HepG2 (cell line): ENCODE results near the gene PRICKLE2. TPM values are rescaled to one million over a fixed set of nuclear protein-coding genes. Genes with fewer than 3 reads are reported as not detected.

ENCODE experiments used
- ATAC-seq: fragments of 200-7000 bp; cut with Tn5 transposase; 3 replicates; pipeline ENCODE4 v1.9.1; 2020; ENCODE audit warnings: mild to moderate bottlenecking, moderate library complexity
- BruUV-seq: library from RNA; stranded (reverse); fragments of 400-500 nt; replicated peaks from 2 replicates; lab custom pipeline; 2021; lab: Mats Ljungman, UMichigan
- CTCF ChIA-PET: fragments of 300-600 bp; formaldehyde crosslinking; extraction: SDS; loops from one replicate; lab custom pipeline; 2021; ENCODE audit warnings: low total read pairs, inconsistent platforms, low intra/inter-chr PET ratio; lab: Yijun Ruan, JAX
- POLR2A ChIA-PET: fragments of 350-600 bp; sonication (Branson Sonifier 250); formaldehyde crosslinking; loops from one replicate; lab custom pipeline; 2020; ENCODE audit warnings: antibody characterized with exemption, inconsistent platforms; lab: Yijun Ruan, JAX
- DNase-seq: peaks from one replicate; pipeline ENCODE4 v3.0.0-alpha.2; 2015; ENCODE audit warnings: low spot score
- FAIRE-seq: peaks from 3 replicates; lab custom pipeline; 2011; peaks lifted over from hg19 to GRCh38; lab: Jason Lieb, UNC
- H2AFZ ChIP-seq: one replicate; pipeline ENCODE4 v1.6.1; 2011; ENCODE audit warnings: low read length, inconsistent platforms
- H3K27ac ChIP-seq: fragments of 300-600 bp; 3 replicates; pipeline ENCODE4 v1.8.0; 2011; ENCODE audit warnings: mixed run types, mild to moderate bottlenecking, mixed read lengths, low read length, inconsistent platforms; ENCODE audit not compliant: insufficient read depth; ENCODE audit errors: extremely low read length
- H3K27me3 ChIP-seq, 2 experiments: fragments of 200-600 bp in 1 of 2; 2 replicates in 1 of 2; 3 replicates in 1 of 2; pipeline versions ENCODE4 v1.6.0 to v1.8.0; 2011; ENCODE audit warnings: low read length in 2 of 2, mild to moderate bottlenecking in 2 of 2, moderate library complexity in 2 of 2, inconsistent platforms in 1 of 2; ENCODE audit not compliant: insufficient read depth in 2 of 2, control insufficient read depth in 1 of 2
- H3K36me3 ChIP-seq, 2 experiments: fragments of 200-600 bp in 1 of 2; replicated peaks in 1 of 2; 2 replicates in 1 of 2; 3 replicates in 1 of 2; pipeline versions ENCODE4 v1.5.1 to v1.8.0; 2011; ENCODE audit warnings: low read length in 2 of 2, inconsistent platforms in 1 of 2; ENCODE audit not compliant: insufficient read depth in 2 of 2, control insufficient read depth in 1 of 2
- H3K4me1 ChIP-seq: 2 replicates; pipeline ENCODE4 v1.5.1; 2012; ENCODE audit warnings: low read length, inconsistent platforms; ENCODE audit not compliant: insufficient read depth
- H3K4me2 ChIP-seq: 2 replicates; pipeline ENCODE4 v1.6.0; 2011; ENCODE audit warnings: low read depth, low read length, inconsistent platforms
- H3K4me3 ChIP-seq, 3 experiments: fragments of 200-600 bp in 1 of 3; sonication (generic), shearing (Covaris generic) in 1 of 3; replicated peaks in 1 of 3; 2 replicates each; pipeline ENCODE4 v1.5.1; 2011 to 2016; ENCODE audit warnings: low read length in 3 of 3, inconsistent platforms in 2 of 3, low read depth in 2 of 3, mild to moderate bottlenecking in 2 of 3, control low read depth in 1 of 3, mixed read lengths in 1 of 3; ENCODE audit not compliant: insufficient read depth in 1 of 3
- H3K79me2 ChIP-seq: one replicate; pipeline ENCODE4 v1.6.1; 2011; ENCODE audit warnings: low read length, inconsistent platforms; ENCODE audit not compliant: insufficient read depth
- H3K9ac ChIP-seq: 2 replicates; pipeline ENCODE4 v1.6.0; 2011; ENCODE audit warnings: mild to moderate bottlenecking, low read depth, low read length, inconsistent platforms; ENCODE audit not compliant: insufficient read depth
- H3K9me3 ChIP-seq: 2 replicates; pipeline ENCODE4 v1.5.1; 2012; ENCODE audit warnings: mild to moderate bottlenecking, low read length
- H4K20me1 ChIP-seq: 2 replicates; pipeline ENCODE4 v1.6.0; 2011; ENCODE audit warnings: inconsistent platforms, mild to moderate bottlenecking, low read length, moderate library complexity; ENCODE audit not compliant: insufficient read depth
- CEBPB ChIP-seq: IDR thresholded peaks from 2 replicates; pipeline ENCODE4 v1.6.1; 2011; ENCODE audit warnings: low read depth, low read length, improper control_type of control experiment, borderline replicate concordance
- CSRNP2 ChIP-seq: sonication (generic); formaldehyde crosslinking; conservative IDR thresholded peaks from 2 replicates; pipeline ENCODE4 v1.8.0; 2022; ENCODE audit warnings: low read depth, missing genetic modification reagents
- FOXA3 ChIP-seq: IDR thresholded peaks from 2 replicates; pipeline ENCODE4 v1.6.1; 2016; ENCODE audit warnings: missing genetic modification reagents, missing compliant biosample characterization
- FOXO1 ChIP-seq: sonication (generic); formaldehyde crosslinking; IDR thresholded peaks from 2 replicates; pipeline ENCODE4 v1.4.0; 2020; ENCODE audit warnings: missing genetic modification reagents
- GPBP1L1 ChIP-seq: sonication (generic); formaldehyde crosslinking; IDR thresholded peaks from 2 replicates; pipeline ENCODE4 v1.5.0; 2020; ENCODE audit warnings: mild to moderate bottlenecking, missing genetic modification reagents
- HNRNPH1 ChIP-seq: fragments of 200-400 bp; formaldehyde crosslinking; optimal IDR thresholded peaks from 2 replicates; pipeline ENCODE3; 2017; ENCODE audit warnings: mild to moderate bottlenecking, low read depth, low read length
- ISX ChIP-seq: sonication (generic); formaldehyde crosslinking; conservative IDR thresholded peaks from 2 replicates; pipeline ENCODE4 v1.5.0; 2020; ENCODE audit warnings: missing genetic modification reagents
- JUNB ChIP-seq: sonication (generic); formaldehyde crosslinking; IDR thresholded peaks from 2 replicates; pipeline ENCODE4 v1.8.0; 2022; ENCODE audit warnings: missing genetic modification reagents, mild to moderate bottlenecking, borderline replicate concordance
- SOX5 ChIP-seq: IDR thresholded peaks from 2 replicates; pipeline ENCODE4 v1.6.1; 2016; ENCODE audit warnings: borderline replicate concordance
- ZMYM3 ChIP-seq: sonication (generic); formaldehyde crosslinking; IDR thresholded peaks from 2 replicates; pipeline ENCODE4 v1.5.1; 2020; ENCODE audit warnings: mild to moderate bottlenecking, missing genetic modification reagents
- ZNF329 ChIP-seq: sonication (generic); formaldehyde crosslinking; IDR thresholded peaks from 2 replicates; pipeline ENCODE4 v1.9.0; 2021; ENCODE audit warnings: low read depth, mild to moderate bottlenecking, missing genetic modification reagents
- ZNF576 ChIP-seq: sonication (generic); formaldehyde crosslinking; IDR thresholded peaks from 2 replicates; pipeline ENCODE4 v1.4.0; 2020; ENCODE audit warnings: mild to moderate bottlenecking, missing genetic modification reagents
- ZNF670 ChIP-seq: sonication (generic); formaldehyde crosslinking; IDR thresholded peaks from 2 replicates; pipeline ENCODE4 v1.8.0; 2022; ENCODE audit warnings: mild to moderate bottlenecking, missing genetic modification reagents, borderline replicate concordance
- ZNF781 ChIP-seq: sonication (generic); formaldehyde crosslinking; IDR thresholded peaks from 2 replicates; pipeline ENCODE4 v1.5.1; 2020; ENCODE audit warnings: borderline replicate concordance, mild to moderate bottlenecking, missing genetic modification reagents; ENCODE audit errors: not compliant biosample characterization
- WGBS: methylation state at CpG from one replicate; pipeline ENCODE4 v1.1.6; 2017; ENCODE audit warnings: low lambda C conversion rate; 5-methylcytosine and 5-hydroxymethylcytosine counted together
- in situ Hi-C: cut with HindIII; loops from 2 replicates; pipeline ENCODE4 v1.10.0; 2017; ENCODE audit warnings: low pct_unique_long_range_greater_than_20kb; ENCODE audit not compliant: extremely low pct_ligation_motif_present
- intact Hi-C: fragments of 100-400 bp; cut with micrococcal nuclease; formaldehyde crosslinking; loops from one replicate; pipeline ENCODE4 v1.10.0; 2022; ENCODE audit not compliant: unreplicated experiment
- polyA plus RNA-seq, 8 experiments: library from polyadenylated mRNA; depleted of rRNA in 3 of 8; stranded (reverse) in 7 of 8; unstranded in 1 of 8; fragments of >200 nt; fragmentation: Illumina TruSeq in 4 of 8; extraction: Trizol in 4 of 8; gene quantifications; 2 replicates each; pipeline versions ENCODE4 v1.2.1 to v1.2.3, GENCODE V29; 2011 to 2016; ENCODE audit warnings: low read depth in 4 of 8, missing spikeins in 1 of 8, mixed read lengths in 1 of 8; ENCODE audit not compliant: insufficient read depth in 1 of 8
- total RNA-seq, 5 experiments: library from RNA; depleted of rRNA; stranded (reverse); fragments of >200 nt; fragmentation: Illumina TruSeq; extraction: Trizol; gene quantifications; 2 replicates each; pipeline ENCODE4 v1.2.3, GENCODE V29; 2016; ENCODE audit warnings: low read depth in 1 of 5

The PRICKLE2 gene
- total and polyA plus RNA-seq, 2 of the 13 experiments (the other 11 are each of a cell fraction or from before 2014, with no cell fraction given), result 0.01 to 0.07 TPM

GRCh38 chr3:64209866-64210621 lies 15.2 kb downstream of the PRICKLE2 start:
- ChIA-PET POLR2A (no interaction called here), CTCF (no interaction called here)
- Histone ChIP-seq H3K4me3 (no peak overlapping the region), H3K9me3 (no peaks in the 10 kb centered on the region), H3K4me1 (no peaks in the 10 kb centered on the region), H3K27me3 (no peaks in the 10 kb centered on the region), H3K27ac (no peak overlapping the region), H3K4me2 (no peak overlapping the region), H3K9ac (no peak overlapping the region), H3K79me2 (no peaks in the 10 kb centered on the region), H4K20me1 (no peaks in the 10 kb centered on the region), H3K36me3 (no peaks in the 10 kb centered on the region), H2AFZ (no peak overlapping the region)
- ATAC-seq (no peak), DNase-seq (no peak), FAIRE-seq (no peak)
- BruUV-seq, result no TSS peak
- TF ChIP-seq CEBPB, result no peak
- intact Hi-C loops (no loop called here), in situ Hi-C loops (no loop called here)
- WGBS, result 73% methylated on average over 11 of the region's 12 CpGs

GRCh38 chr3:64207289-64208080 lies 17.8 kb downstream of the PRICKLE2 start:
- no peak overlapping the region for H3K27ac ChIP-seq
- no peak overlapping the region for H3K4me3 ChIP-seq
- no peak overlapping the region for H3K9ac ChIP-seq
- DNase-seq, result no peak
- no peak overlapping the region for H3K4me2 ChIP-seq
- no peaks in the 10 kb centered on the region for H3K27me3 ChIP-seq
- FAIRE-seq, result no peak
- H3K36me3 ChIP-seq, result no peaks in the 10 kb centered on the region
- H4K20me1 ChIP-seq, result no peaks in the 10 kb centered on the region
- intact Hi-C loops, result no loop called here
- in situ Hi-C loops, result no loop called here
- WGBS, result 62% methylated on average over 14 of the region's 14 CpGs
- H3K4me1 ChIP-seq, result no peaks in the 10 kb centered on the region
- ChIA-PET CTCF (no interaction called here), POLR2A (no interaction called here)
- H2AFZ ChIP-seq, result no peak overlapping the region
- H3K9me3 ChIP-seq, result no peaks in the 10 kb centered on the region
- no peak for ATAC-seq
- BruUV-seq, result no TSS peak
- no peaks in the 10 kb centered on the region for H3K79me2 ChIP-seq
- TF ChIP-seq CSRNP2 (CRISPR knock-in tag) (no peak), ZNF781 (CRISPR knock-in tag) (no peak), SOX5 (CRISPR knock-in tag) (no peak), HNRNPH1 (no peak), ZNF670 (CRISPR knock-in tag) (no peak), ISX (no peak), ZMYM3 (CRISPR knock-in tag) (no peak), FOXA3 (CRISPR knock-in tag) (no peak), ZNF576 (CRISPR knock-in tag) (no peak), GPBP1L1 (no peak), FOXO1 (CRISPR knock-in tag) (no peak), JUNB (CRISPR knock-in tag) (no peak), ZNF329 (CRISPR knock-in tag) (no peak)
